GM23338 (cell line): ENCODE data around the gene TMEM50A. TPM values are rescaled to one million over a fixed set of nuclear protein-coding genes. Genes with fewer than 3 reads are reported as not detected.

Experiments used
- ATAC-seq: fragments of 200-7000 bp; cut with Tn5 transposase; 3 replicates; pipeline ENCODE4 v1.9.1; 2020
- DNase-seq: peaks from one replicate; pipeline ENCODE4 v3.0.0-alpha.2; 2015; ENCODE audit warnings: low spot score
- H2AFZ ChIP-seq: fragments of 200-600 bp; sonication (generic); 2 replicates; pipeline ENCODE4 v1.8.0; 2016; ENCODE audit warnings: antibody characterized with exemption, mild to moderate bottlenecking, moderate library complexity
- H3F3A ChIP-seq: fragments of 200-600 bp; sonication (generic); replicated peaks from 2 replicates; pipeline ENCODE4 v1.8.0; 2017; ENCODE audit warnings: antibody characterized with exemption, mixed run types, low read depth
- H3K27ac ChIP-seq: fragments of 200-600 bp; sonication (generic); 2 replicates; pipeline ENCODE4 v1.6.1; 2016; ENCODE audit warnings: low read depth
- H3K27me3 ChIP-seq: fragments of 200-600 bp; sonication (generic); 2 replicates; pipeline ENCODE4 v1.8.0; 2016; ENCODE audit warnings: mild to moderate bottlenecking, mixed run types, moderate library complexity; ENCODE audit not compliant: insufficient read depth
- H3K36me3 ChIP-seq: fragments of 200-600 bp; sonication (generic); 2 replicates; pipeline ENCODE4 v1.8.0; 2016; ENCODE audit warnings: mild to moderate bottlenecking; ENCODE audit not compliant: insufficient read depth
- H3K4me1 ChIP-seq: fragments of 200-600 bp; sonication (generic); 2 replicates; pipeline ENCODE4 v1.8.0; 2016; ENCODE audit warnings: mild to moderate bottlenecking, moderate library complexity; ENCODE audit not compliant: insufficient read depth
- H3K4me2 ChIP-seq: fragments of 200-600 bp; sonication (generic); 2 replicates; pipeline ENCODE4 v1.7.1; 2017; ENCODE audit warnings: mixed run types
- H3K4me3 ChIP-seq: fragments of 200-600 bp; sonication (generic); 2 replicates; pipeline ENCODE4 v1.6.1; 2016; ENCODE audit warnings: mixed run types
- H3K79me2 ChIP-seq: fragments of 200-600 bp; sonication (generic); replicated peaks from 2 replicates; pipeline ENCODE4 v1.8.0; 2017; ENCODE audit warnings: mild to moderate bottlenecking; ENCODE audit not compliant: insufficient read depth
- H3K9me2 ChIP-seq: fragments of 200-600 bp; sonication (generic); 2 replicates; pipeline ENCODE4 v1.8.0; 2017; ENCODE audit not compliant: insufficient read depth
- H4K20me1 ChIP-seq: fragments of 200-600 bp; sonication (generic); replicated peaks from 2 replicates; pipeline ENCODE4 v1.8.0; 2017; ENCODE audit warnings: mild to moderate bottlenecking; ENCODE audit not compliant: insufficient read depth
- H3K27ac Mint-ChIP-seq: 2 replicates; pipeline ENCODE4 v1.8.0; 2020; ENCODE audit warnings: inconsistent platforms, mild to moderate bottlenecking, moderate library complexity, mixed read lengths
- H3K27me3 Mint-ChIP-seq: 3 replicates; pipeline ENCODE4 v1.8.0; 2022; ENCODE audit warnings: low read depth, mild to moderate bottlenecking, moderate library complexity, mixed read lengths, inconsistent platforms; ENCODE audit not compliant: insufficient read depth, poor library complexity
- H3K36me3 Mint-ChIP-seq: 3 replicates; pipeline ENCODE4 v1.8.0; 2021; ENCODE audit warnings: low read depth, mild to moderate bottlenecking, inconsistent platforms, moderate library complexity, mixed read lengths
- H3K4me1 Mint-ChIP-seq: 3 replicates; pipeline ENCODE4 v1.8.0; 2020; ENCODE audit warnings: mild to moderate bottlenecking, inconsistent platforms, mixed read lengths
- H3K4me3 Mint-ChIP-seq: 3 replicates; pipeline ENCODE4 v1.8.0; 2021; ENCODE audit warnings: moderate library complexity, mild to moderate bottlenecking, inconsistent platforms, mixed read lengths
- H3K9me3 Mint-ChIP-seq: 3 replicates; pipeline ENCODE4 v1.8.0; 2020; ENCODE audit warnings: moderate library complexity, mild to moderate bottlenecking, inconsistent platforms, mixed read lengths
- CREB1 ChIP-seq: fragments of 250-450 bp; sonication (Bioruptor Pico); IDR thresholded peaks from 2 replicates; pipeline ENCODE4 v1.5.0; 2020; ENCODE audit warnings: low read depth, mild to moderate bottlenecking, moderate library complexity
- EZH2 ChIP-seq: fragments of 200-600 bp; sonication (generic); IDR thresholded peaks from one replicate; pipeline ENCODE4 v1.8.0; 2017; ENCODE audit warnings: antibody characterized with exemption, mild to moderate bottlenecking, low read depth; ENCODE audit not compliant: unreplicated experiment
- NANOG ChIP-seq: IDR thresholded peaks from 2 replicates; pipeline ENCODE4 v1.6.1; 2016; ENCODE audit warnings: antibody characterized with exemption, borderline replicate concordance
- POLR2AphosphoS5 ChIP-seq: IDR thresholded peaks from 2 replicates; pipeline ENCODE4 v1.6.1; 2016; ENCODE audit warnings: antibody characterized with exemption, low read depth
- STAT1 ChIP-seq: IDR thresholded peaks from one replicate; pipeline ENCODE4 v1.6.1; 2016; ENCODE audit warnings: antibody characterized with exemption; ENCODE audit not compliant: unreplicated experiment
- ZNF114 ChIP-seq: fragments of 250-450 bp; sonication (Bioruptor Pico); IDR thresholded peaks from 2 replicates; pipeline ENCODE4 v1.5.0; 2020; ENCODE audit warnings: mild to moderate bottlenecking, moderate library complexity
- ZNF331 ChIP-seq: fragments of 250-450 bp; sonication (Bioruptor Pico); IDR thresholded peaks from 2 replicates; pipeline ENCODE4 v1.5.0; 2020; ENCODE audit warnings: low read depth, mild to moderate bottlenecking, moderate library complexity
- polyA plus RNA-seq: library from polyadenylated mRNA; unstranded; fragments of >200 nt; fragmentation: Nextera tagmentation; extraction: Ambion mirVana; gene quantifications from 2 replicates; pipeline ENCODE4 v1.2.1, GENCODE V29; 2016
- total RNA-seq: library from RNA; depleted of rRNA; stranded (reverse); fragments of >200 nt; shearing (Covaris generic); gene quantifications from 2 replicates; pipeline ENCODE4 v1.2.3, GENCODE V29; 2014
- TF ChIP-seq, protein P1 (sequence below): IDR thresholded peaks from 2 replicates; pipeline ENCODE4 v1.6.1; 2016; ENCODE audit warnings: antibody characterized with exemption
- TF ChIP-seq, protein P2 (sequence below), 2 experiments: fragments of 200-600 bp in 1 of 2; sonication (generic) in 1 of 2; conservative IDR thresholded peaks; 2 replicates each; pipeline versions ENCODE4 v1.5.1 to v1.6.1; 2016 to 2017; ENCODE audit warnings: antibody characterized with exemption in 2 of 2, low read depth in 2 of 2, mild to moderate bottlenecking in 2 of 2, moderate library complexity in 1 of 2
- TF ChIP-seq, protein P3 (sequence below): IDR thresholded peaks from one replicate; pipeline ENCODE4 v1.6.1; 2018; ENCODE audit warnings: antibody characterized with exemption; ENCODE audit not compliant: unreplicated experiment
- TF ChIP-seq, protein P4 (sequence below): fragments of 250-450 bp; sonication (Bioruptor Pico); IDR thresholded peaks from 2 replicates; pipeline ENCODE4 v1.5.0; 2020; ENCODE audit warnings: mild to moderate bottlenecking, moderate library complexity

TMEM50A gene
- total and polyA plus RNA-seq, 2 experiments from 2014 or later: 71.4 to 181 TPM

DNA sequence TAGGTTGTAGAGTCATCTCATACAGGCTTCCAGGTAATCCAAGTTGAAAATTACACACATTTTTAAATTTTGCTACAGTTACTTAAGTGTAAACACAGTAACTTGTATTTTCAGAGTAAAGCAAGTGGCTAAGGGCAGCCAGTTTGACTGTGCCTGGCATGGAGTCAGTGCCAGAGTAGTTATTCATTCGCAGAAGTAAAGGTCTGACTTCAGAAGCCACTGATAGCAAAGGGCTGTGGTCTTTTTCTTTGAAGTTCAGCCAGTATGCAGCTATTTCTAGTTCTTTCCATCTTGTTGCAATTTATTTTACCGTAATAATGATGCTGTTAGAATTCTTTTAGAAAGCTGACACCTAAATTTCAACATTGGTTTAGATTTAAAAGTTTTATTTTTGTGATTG is 9.4 kb downstream of the TMEM50A start (continued):
- no peak for TF ChIP-seq STAT1
- no peak for TF ChIP-seq EZH2
- no peak for TF ChIP-seq CREB1 (CRISPR knock-in tag)
- TF ChIP-seq ZNF114 (CRISPR knock-in tag): no peak
- TF ChIP-seq POLR2AphosphoS5: no peak
- TF ChIP-seq, protein P1, sequence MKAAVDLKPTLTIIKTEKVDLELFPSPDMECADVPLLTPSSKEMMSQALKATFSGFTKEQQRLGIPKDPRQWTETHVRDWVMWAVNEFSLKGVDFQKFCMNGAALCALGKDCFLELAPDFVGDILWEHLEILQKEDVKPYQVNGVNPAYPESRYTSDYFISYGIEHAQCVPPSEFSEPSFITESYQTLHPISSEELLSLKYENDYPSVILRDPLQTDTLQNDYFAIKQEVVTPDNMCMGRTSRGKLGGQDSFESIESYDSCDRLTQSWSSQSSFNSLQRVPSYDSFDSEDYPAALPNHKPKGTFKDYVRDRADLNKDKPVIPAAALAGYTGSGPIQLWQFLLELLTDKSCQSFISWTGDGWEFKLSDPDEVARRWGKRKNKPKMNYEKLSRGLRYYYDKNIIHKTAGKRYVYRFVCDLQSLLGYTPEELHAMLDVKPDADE: no peak
- TF ChIP-seq, protein P2, sequence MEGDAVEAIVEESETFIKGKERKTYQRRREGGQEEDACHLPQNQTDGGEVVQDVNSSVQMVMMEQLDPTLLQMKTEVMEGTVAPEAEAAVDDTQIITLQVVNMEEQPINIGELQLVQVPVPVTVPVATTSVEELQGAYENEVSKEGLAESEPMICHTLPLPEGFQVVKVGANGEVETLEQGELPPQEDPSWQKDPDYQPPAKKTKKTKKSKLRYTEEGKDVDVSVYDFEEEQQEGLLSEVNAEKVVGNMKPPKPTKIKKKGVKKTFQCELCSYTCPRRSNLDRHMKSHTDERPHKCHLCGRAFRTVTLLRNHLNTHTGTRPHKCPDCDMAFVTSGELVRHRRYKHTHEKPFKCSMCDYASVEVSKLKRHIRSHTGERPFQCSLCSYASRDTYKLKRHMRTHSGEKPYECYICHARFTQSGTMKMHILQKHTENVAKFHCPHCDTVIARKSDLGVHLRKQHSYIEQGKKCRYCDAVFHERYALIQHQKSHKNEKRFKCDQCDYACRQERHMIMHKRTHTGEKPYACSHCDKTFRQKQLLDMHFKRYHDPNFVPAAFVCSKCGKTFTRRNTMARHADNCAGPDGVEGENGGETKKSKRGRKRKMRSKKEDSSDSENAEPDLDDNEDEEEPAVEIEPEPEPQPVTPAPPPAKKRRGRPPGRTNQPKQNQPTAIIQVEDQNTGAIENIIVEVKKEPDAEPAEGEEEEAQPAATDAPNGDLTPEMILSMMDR (conservative IDR thresholded peaks at IDR 0.05; ENCODE audit: low read depth in 2 of 2): no peak
- TF ChIP-seq ZNF331 (CRISPR knock-in tag): no peak

DNA sequence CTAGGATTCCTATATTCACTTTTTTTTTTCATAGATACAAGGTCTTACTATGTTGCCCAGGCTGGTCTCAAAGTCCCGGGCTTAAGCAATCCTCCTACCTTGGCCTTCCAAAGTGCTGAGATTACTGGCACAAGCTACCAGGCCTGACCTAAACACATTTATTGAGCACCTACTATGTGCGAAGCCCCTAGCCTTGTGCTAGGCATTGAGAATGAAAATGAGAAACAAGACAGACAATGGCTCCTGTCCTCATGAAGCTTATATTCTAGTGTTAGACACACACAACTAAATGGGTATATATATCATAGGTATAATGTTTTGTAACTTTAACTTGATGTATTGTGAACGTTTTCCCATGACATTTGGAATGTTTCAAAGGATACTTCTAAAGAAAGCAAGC is 11.5 kb downstream of the TMEM50A start:
- H3K27ac Mint-ChIP-seq: no peak overlapping the region
- H3K36me3 Mint-ChIP-seq: peaks cover 34% of the 10 kb centered on the region
- Histone ChIP-seq H2AFZ (no peak overlapping the region), H3K4me2 (no peak overlapping the region), H3F3A (no peaks in the 10 kb centered on the region), H3K4me1 (no peaks in the 10 kb centered on the region), H3K9me2 (no peaks in the 10 kb centered on the region), H3K36me3 (peaks cover 7% of the 10 kb centered on the region; the same call in 1 of the 2 replicates), H3K79me2 (peaks cover 43% of the 10 kb centered on the region), H4K20me1 (peaks cover 8% of the 10 kb centered on the region; the same call in 1 of the 2 replicates), H3K4me3 (no peak overlapping the region), H3K27me3 (no peaks in the 10 kb centered on the region), H3K27ac (no peak overlapping the region)
- H3K27me3 Mint-ChIP-seq: no peaks in the 10 kb centered on the region
- no peaks in the 10 kb centered on the region for H3K4me1 Mint-ChIP-seq
- no peaks in the 10 kb centered on the region for H3K9me3 Mint-ChIP-seq
- ATAC-seq: no peak
- no peak overlapping the region for H3K4me3 Mint-ChIP-seq
- no peak for DNase-seq
- TF ChIP-seq CREB1 (CRISPR knock-in tag) (no peak), POLR2AphosphoS5 (no peak), ZNF331 (CRISPR knock-in tag) (no peak), NANOG (no peak), ZNF114 (CRISPR knock-in tag) (no peak), STAT1 (no peak)
- TF ChIP-seq, protein P3, sequence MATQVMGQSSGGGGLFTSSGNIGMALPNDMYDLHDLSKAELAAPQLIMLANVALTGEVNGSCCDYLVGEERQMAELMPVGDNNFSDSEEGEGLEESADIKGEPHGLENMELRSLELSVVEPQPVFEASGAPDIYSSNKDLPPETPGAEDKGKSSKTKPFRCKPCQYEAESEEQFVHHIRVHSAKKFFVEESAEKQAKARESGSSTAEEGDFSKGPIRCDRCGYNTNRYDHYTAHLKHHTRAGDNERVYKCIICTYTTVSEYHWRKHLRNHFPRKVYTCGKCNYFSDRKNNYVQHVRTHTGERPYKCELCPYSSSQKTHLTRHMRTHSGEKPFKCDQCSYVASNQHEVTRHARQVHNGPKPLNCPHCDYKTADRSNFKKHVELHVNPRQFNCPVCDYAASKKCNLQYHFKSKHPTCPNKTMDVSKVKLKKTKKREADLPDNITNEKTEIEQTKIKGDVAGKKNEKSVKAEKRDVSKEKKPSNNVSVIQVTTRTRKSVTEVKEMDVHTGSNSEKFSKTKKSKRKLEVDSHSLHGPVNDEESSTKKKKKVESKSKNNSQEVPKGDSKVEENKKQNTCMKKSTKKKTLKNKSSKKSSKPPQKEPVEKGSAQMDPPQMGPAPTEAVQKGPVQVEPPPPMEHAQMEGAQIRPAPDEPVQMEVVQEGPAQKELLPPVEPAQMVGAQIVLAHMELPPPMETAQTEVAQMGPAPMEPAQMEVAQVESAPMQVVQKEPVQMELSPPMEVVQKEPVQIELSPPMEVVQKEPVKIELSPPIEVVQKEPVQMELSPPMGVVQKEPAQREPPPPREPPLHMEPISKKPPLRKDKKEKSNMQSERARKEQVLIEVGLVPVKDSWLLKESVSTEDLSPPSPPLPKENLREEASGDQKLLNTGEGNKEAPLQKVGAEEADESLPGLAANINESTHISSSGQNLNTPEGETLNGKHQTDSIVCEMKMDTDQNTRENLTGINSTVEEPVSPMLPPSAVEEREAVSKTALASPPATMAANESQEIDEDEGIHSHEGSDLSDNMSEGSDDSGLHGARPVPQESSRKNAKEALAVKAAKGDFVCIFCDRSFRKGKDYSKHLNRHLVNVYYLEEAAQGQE: no peak
- TF ChIP-seq, protein P4, sequence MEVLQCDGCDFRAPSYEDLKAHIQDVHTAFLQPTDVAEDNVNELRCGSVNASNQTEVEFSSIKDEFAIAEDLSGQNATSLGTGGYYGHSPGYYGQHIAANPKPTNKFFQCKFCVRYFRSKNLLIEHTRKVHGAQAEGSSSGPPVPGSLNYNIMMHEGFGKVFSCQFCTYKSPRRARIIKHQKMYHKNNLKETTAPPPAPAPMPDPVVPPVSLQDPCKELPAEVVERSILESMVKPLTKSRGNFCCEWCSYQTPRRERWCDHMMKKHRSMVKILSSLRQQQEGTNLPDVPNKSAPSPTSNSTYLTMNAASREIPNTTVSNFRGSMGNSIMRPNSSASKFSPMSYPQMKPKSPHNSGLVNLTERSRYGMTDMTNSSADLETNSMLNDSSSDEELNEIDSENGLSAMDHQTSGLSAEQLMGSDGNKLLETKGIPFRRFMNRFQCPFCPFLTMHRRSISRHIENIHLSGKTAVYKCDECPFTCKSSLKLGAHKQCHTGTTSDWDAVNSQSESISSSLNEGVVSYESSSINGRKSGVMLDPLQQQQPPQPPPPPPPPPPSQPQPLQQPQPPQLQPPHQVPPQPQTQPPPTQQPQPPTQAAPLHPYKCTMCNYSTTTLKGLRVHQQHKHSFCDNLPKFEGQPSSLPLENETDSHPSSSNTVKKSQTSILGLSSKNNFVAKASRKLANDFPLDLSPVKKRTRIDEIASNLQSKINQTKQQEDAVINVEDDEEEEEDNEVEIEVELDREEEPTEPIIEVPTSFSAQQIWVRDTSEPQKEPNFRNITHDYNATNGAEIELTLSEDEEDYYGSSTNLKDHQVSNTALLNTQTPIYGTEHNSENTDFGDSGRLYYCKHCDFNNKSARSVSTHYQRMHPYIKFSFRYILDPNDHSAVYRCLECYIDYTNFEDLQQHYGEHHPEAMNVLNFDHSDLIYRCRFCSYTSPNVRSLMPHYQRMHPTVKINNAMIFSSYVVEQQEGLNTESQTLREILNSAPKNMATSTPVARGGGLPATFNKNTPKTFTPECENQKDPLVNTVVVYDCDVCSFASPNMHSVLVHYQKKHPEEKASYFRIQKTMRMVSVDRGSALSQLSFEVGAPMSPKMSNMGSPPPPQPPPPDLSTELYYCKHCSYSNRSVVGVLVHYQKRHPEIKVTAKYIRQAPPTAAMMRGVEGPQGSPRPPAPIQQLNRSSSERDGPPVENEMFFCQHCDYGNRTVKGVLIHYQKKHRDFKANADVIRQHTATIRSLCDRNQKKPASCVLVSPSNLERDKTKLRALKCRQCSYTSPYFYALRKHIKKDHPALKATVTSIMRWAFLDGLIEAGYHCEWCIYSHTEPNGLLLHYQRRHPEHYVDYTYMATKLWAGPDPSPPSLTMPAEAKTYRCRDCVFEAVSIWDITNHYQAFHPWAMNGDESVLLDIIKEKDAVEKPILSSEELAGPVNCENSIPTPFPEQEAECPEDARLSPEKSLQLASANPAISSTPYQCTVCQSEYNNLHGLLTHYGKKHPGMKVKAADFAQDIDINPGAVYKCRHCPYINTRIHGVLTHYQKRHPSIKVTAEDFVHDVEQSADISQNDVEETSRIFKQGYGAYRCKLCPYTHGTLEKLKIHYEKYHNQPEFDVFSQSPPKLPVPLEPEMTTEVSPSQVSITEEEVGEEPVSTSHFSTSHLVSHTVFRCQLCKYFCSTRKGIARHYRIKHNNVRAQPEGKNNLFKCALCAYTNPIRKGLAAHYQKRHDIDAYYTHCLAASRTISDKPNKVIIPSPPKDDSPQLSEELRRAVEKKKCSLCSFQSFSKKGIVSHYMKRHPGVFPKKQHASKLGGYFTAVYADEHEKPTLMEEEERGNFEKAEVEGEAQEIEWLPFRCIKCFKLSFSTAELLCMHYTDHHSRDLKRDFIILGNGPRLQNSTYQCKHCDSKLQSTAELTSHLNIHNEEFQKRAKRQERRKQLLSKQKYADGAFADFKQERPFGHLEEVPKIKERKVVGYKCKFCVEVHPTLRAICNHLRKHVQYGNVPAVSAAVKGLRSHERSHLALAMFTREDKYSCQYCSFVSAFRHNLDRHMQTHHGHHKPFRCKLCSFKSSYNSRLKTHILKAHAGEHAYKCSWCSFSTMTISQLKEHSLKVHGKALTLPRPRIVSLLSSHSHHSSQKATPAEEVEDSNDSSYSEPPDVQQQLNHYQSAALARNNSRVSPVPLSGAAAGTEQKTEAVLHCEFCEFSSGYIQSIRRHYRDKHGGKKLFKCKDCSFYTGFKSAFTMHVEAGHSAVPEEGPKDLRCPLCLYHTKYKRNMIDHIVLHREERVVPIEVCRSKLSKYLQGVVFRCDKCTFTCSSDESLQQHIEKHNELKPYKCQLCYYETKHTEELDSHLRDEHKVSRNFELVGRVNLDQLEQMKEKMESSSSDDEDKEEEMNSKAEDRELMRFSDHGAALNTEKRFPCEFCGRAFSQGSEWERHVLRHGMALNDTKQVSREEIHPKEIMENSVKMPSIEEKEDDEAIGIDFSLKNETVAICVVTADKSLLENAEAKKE (CRISPR knock-in tag): no peak
